ENCODE results near the gene ENPP1.
"Not testable (repeated sequence)": the region's sequence is repeated elsewhere in the genome, so short reads cannot be mapped to it uniquely, and the experiment has no call there.

The ENPP1 gene

DNA sequence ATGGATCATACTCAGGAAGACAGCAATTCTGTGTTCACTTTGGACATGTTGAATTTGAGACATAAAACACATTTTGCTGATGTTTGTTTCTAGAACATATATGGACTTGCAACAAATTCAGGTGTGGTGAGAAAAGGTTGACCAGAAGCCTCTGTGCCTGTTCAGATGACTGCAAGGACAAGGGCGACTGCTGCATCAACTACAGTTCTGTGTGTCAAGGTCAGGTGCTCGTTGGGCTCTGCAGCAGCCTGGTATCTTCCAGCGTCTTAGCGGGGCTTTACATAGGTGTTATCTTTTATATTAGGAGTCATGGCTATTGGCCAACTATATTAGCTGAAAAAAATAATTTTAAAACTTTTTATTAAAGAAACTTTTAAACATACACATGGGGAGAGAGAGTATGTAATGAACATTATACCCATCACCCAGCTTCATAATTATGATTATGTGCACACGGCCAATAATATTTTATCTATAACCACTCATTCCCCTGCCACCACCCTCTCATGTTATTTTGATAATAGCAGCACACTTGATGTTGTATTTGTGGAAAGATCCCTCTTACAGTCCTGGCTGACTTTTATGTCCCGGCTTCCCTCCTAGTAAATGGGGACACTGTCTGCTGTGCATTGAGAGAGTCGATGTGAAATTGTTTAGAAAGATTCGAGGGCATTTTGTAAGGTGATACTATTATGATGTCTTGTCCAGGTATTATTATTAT lies 43.4 kb downstream of the ENPP1 start:
- H3K4me3 ChIP-seq (ENCODE audit: low read depth, low read length), result no peak overlapping the region
- TF ChIP-seq, protein P1, sequence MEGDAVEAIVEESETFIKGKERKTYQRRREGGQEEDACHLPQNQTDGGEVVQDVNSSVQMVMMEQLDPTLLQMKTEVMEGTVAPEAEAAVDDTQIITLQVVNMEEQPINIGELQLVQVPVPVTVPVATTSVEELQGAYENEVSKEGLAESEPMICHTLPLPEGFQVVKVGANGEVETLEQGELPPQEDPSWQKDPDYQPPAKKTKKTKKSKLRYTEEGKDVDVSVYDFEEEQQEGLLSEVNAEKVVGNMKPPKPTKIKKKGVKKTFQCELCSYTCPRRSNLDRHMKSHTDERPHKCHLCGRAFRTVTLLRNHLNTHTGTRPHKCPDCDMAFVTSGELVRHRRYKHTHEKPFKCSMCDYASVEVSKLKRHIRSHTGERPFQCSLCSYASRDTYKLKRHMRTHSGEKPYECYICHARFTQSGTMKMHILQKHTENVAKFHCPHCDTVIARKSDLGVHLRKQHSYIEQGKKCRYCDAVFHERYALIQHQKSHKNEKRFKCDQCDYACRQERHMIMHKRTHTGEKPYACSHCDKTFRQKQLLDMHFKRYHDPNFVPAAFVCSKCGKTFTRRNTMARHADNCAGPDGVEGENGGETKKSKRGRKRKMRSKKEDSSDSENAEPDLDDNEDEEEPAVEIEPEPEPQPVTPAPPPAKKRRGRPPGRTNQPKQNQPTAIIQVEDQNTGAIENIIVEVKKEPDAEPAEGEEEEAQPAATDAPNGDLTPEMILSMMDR (IDR thresholded peaks at IDR 0.05; ENCODE audit: borderline replicate concordance, insufficient read depth, low read depth, low read length), result no peak

DNA sequence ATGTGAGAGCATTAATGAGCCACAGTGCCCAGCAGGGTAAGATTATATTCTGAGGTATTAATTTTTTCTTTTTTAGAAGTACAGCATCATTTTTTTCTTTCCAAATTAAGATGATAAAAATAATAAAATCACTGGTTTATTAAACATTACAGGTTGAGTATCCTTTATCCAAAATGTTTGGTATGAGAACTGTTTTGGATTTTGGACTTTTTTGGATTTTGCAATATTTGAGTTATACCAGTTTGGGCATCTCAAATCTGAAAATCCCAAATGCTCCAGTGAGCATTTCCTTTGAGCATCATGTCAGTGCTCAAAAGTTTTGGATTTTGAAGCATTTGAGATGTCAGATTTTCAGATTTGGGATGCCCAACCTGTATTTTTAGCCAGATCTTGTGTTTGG lies 44.4 kb downstream of the ENPP1 start:
- no peak overlapping the region for H3K4me3 ChIP-seq (ENCODE audit: low read depth, low read length)
- TF ChIP-seq, protein P1 (IDR thresholded peaks at IDR 0.05; ENCODE audit: borderline replicate concordance, insufficient read depth, low read depth, low read length), result no peak

DNA sequence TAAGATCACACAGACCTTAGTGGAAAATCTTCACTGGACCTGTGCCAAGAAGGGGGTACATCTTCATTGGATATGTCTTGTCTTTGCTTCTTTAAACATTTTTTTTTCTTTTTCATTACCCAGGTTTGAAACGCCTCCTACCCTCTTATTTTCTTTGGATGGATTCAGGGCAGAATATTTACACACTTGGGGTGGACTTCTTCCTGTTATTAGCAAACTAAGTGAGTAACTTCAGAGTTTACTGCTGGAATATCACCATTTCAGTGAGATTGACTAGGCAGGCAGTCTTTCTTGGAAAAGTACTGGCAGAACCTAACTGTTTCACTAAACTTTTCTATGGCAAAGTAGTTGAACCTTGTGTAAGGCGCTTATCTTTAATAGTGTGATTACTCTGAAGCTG lies 47.0 kb downstream of the ENPP1 start:
- TF ChIP-seq, protein P1 (IDR thresholded peaks at IDR 0.05; ENCODE audit: borderline replicate concordance, insufficient read depth, low read depth, low read length), result no peak

DNA sequence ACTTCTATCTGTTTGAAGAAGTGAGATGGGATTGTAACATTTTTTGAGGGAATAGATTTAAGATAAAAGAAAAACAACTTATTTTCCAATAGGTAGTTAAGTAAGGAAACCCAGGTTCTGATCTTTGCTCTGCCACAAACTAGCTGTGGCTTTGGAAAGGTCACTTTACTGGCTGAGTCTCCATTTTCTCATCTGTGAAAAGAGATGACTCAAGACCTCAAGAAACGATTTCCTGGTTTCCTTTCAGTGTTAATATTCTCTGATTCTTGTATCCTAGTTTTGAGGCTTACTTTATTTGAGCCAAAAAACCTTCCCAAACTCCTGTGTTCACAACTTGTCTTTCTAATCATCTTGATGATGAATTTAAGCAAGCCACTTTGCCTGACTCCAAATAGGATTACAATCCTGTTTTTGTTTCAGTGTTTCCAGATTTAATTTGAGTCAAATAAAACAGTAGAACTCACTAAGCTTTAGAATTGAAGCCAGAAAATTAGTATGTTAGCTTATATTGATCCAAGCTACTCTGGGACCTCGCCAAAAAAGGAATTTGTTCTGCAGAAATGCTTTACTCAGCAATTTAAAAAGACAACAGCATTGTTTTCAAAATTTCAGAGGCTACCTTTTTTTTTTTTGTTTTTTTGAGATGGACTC lies 51.1 kb downstream of the ENPP1 start:
- H3K4me3 ChIP-seq (ENCODE audit: low read depth, low read length), result no peak overlapping the region
- TF ChIP-seq, protein P1 (IDR thresholded peaks at IDR 0.05; ENCODE audit: borderline replicate concordance, insufficient read depth, low read depth, low read length), result no peak

More for the DNA sequence above, 47.0 kb downstream of the ENPP1 start:
- H3K4me3 ChIP-seq (ENCODE audit: low read depth, low read length), result no peak overlapping the region

DNA sequence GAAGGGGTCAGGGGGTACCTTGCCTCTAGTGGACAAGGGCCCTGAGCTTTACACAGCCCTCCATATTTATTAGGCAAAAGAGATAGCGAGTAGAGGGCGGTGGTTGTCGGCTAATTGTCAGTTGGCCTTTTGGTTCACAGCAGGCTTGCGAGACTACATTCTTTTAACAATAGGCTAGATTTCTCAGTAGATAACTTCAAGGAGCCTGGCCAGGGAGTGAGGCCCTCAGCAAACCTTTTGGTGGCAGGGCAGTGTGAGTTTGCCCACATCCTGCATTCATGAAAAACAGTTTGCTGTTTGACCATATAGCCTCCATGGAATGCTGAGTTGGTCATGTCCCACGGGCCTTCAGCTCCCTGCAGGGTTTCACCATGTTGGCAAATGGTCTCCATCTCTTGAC lies 51.8 kb downstream of the ENPP1 start:
- not testable (repeated sequence) for H3K4me3 ChIP-seq (ENCODE audit: low read depth, low read length)

DNA sequence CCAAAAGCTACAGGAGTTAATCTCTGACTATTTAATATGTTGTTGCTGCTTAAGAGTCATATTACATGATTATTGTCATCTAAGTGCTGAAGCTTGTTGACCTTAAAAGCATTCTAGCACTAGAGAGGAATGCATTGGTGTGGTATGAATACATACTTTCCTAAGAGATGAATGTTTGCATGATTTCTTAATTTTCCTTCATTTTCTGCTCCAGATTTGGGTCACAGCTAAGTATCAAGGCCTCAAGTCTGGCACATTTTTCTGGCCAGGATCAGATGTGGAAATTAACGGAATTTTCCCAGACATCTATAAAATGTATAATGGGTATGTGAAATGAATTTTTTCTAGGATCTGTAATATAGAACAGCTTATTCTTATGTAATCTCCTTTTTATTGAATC lies 53.6 kb downstream of the ENPP1 start:
- H3K4me3 ChIP-seq (ENCODE audit: low read depth, low read length), result no peak overlapping the region
- TF ChIP-seq, protein P1 (IDR thresholded peaks at IDR 0.05; ENCODE audit: borderline replicate concordance, insufficient read depth, low read depth, low read length), result no peak

DNA sequence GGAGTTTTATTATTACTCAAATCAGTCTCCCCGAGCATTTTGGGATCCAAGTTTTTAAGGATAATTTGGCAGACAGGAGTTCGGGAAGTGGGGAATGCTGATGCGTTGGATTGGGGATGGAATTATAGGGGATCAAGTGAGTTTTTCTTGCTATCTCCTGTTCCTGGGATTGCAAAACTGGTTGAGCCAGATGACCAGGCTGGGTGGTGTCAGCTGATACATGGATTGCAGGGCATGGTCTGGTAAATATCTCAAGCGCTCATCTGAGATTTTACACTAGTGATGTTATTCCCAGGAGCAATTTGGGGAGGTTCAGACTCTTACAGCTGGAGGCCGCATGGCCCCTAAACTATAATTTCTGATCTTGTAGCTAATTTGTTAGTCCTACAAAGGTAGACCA lies 54.7 kb downstream of the ENPP1 start:
- TF ChIP-seq, protein P1 (IDR thresholded peaks at IDR 0.05; ENCODE audit: borderline replicate concordance, insufficient read depth, low read depth, low read length), result no peak
- no peak overlapping the region for H3K4me3 ChIP-seq (ENCODE audit: low read depth, low read length)
